Right atrium auricular region (tissue), 2 donors: Measurements from ENCODE around the gene MDH1B. TPM values are rescaled to one million over a fixed set of nuclear protein-coding genes. Genes with fewer than 3 reads are reported as not detected.

Source experiments
- DNase-seq: peaks from one replicate; pipeline ENCODE4 v3.0.0-alpha.2; 2019; ENCODE audit warnings: low spot score
- H3K27ac ChIP-seq, 2 donors: fragments of 200-600 bp; sonication (generic); 1 replicate in 1 of 2; 2 replicates in 1 of 2; pipeline ENCODE4 v1.5.1; 2016 to 2019
- H3K27me3 ChIP-seq, 2 donors: fragments of 200-600 bp; sonication (generic); one replicate each; pipeline versions ENCODE4 v1.5.1 to v1.6.0; 2017 to 2019
- H3K36me3 ChIP-seq: fragments of 200-600 bp; sonication (generic); one replicate; pipeline ENCODE4 v1.5.1; 2016
- H3K4me1 ChIP-seq, 2 donors: fragments of 200-600 bp; sonication (generic); one replicate each; pipeline versions ENCODE4 v1.5.1 to v1.6.0; 2017 to 2019
- H3K4me3 ChIP-seq, 2 donors: fragments of 200-600 bp; sonication (generic); 1 replicate in 1 of 2; 2 replicates in 1 of 2; pipeline ENCODE4 v1.5.1; 2017 to 2019; ENCODE audit warnings: mild to moderate bottlenecking in 1 of 2, moderate library complexity in 1 of 2
- H3K9me3 ChIP-seq, 2 donors: fragments of 200-600 bp; sonication (generic); one replicate each; pipeline ENCODE4 v1.5.1; 2019
- CTCF ChIP-seq, 2 donors: fragments of 200-600 bp; sonication (generic); IDR thresholded peaks; one replicate each; pipeline ENCODE4 v1.5.1; 2019; ENCODE audit warnings: antibody characterized with exemption in 2 of 2
- total RNA-seq, 2 donors: library from RNA; depleted of rRNA; stranded (reverse); fragments of >200 nt; gene quantifications; one replicate each; pipeline ENCODE4 v1.1.0, GENCODE V29; 2016

The MDH1B gene
- total RNA-seq, 2 donors from 2014 or later: 0.33 to 1.1 TPM

GRCh38 chr2:206728277-206729199 is 36.6 kb downstream of the MDH1B start:
- H3K27me3 ChIP-seq: no peaks in the 10 kb centered on the region
- no peaks in the 10 kb centered on the region for H3K9me3 ChIP-seq
- no peak for DNase-seq
- no peaks in the 10 kb centered on the region for H3K36me3 ChIP-seq
- no peak for TF ChIP-seq CTCF (IDR thresholded peaks at IDR 0.05)
- H3K27ac ChIP-seq: no peak overlapping the region
- H3K4me1 ChIP-seq: peaks cover 0 to 9% of the 10 kb centered on the region in 2 donors
- H3K4me3 ChIP-seq: no peak overlapping the region

DNA sequence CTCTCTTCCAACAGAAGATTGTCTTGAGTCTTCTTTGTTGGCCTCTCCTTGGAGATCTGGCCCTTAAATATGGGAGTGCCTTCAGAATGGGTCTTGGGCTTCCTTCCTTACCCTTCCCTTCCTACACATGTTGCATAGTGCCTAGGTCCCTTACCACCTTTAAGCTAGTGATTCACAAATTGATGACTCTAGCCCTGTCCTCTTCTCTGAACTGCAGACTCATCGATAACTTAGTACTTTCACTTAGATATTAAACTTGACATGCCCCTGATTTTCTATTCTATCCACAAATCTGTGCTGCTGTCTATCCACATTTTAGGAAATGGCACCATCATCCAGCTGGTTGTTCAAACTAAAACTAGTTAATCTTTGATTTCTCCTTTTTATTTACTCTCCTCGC is 37.8 kb downstream of the MDH1B start:
- Histone ChIP-seq H3K27me3 (no peaks in the 10 kb centered on the region), H3K27ac (no peak overlapping the region), H3K4me3 (no peak overlapping the region), H3K36me3 (no peaks in the 10 kb centered on the region), H3K9me3 (no peaks in the 10 kb centered on the region), H3K4me1 (peaks cover 0 to 9% of the 10 kb centered on the region in 2 donors)
- no peak for TF ChIP-seq CTCF (IDR thresholded peaks at IDR 0.05)
- DNase-seq: no peak

DNA sequence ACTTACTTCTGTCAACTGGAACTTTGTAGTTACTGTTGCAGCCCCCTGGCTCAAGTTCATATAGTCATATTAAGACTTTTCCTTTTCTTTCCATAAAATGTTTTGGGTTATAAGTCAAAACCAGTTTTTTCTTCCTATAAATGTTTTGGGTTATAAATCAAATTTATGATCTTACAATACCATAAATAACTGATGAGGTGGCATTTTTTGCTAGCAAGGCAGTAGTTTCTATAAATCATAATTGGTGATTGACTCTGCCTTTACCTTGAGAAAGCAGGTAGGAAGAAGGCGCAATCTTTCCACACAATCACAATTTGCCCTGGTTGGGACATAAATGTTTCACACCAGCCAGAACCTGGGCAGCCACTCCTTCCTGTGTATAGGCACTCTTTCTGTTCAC is 41.8 kb downstream of the MDH1B start:
- Histone ChIP-seq H3K27ac (no peak overlapping the region), H3K27me3 (no peaks in the 10 kb centered on the region), H3K9me3 (no peaks in the 10 kb centered on the region), H3K4me1 (no peaks in the 10 kb centered on the region), H3K4me3 (no peak overlapping the region), H3K36me3 (no peaks in the 10 kb centered on the region)
- no peak for TF ChIP-seq CTCF (IDR thresholded peaks at IDR 0.05)
- no peak for DNase-seq

DNA sequence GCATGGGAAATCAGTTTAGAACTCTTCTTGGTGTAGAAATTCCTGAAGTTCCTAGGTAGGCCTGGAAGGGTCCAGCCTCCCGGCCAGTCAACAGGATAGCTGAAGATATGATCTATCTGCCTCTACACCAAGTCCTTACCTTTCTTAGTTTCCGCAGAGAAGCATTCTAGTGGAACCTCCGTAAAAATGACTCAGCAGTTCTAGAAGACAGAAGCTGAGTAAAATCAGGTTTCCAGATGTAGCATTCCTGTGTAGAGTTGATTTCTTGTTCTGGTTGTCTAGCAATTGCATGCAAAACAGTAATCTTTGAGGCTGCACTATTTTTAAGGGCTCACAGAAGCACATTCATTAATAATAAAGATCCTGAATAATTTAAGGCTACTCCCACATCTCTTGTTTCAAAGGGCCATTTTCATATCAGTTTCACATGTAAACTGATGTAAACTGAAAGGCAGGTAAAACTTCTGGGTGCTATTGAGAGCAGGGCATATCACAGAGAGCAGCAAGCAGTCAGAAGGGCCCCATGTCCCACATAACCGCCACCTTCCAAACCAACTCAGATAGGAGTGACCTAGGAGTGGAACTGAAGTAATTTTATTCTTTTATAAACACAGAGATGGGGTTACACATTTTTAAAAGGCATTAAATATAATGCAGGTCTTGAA is 43.7 kb downstream of the MDH1B start:
- no peak overlapping the region for H3K27ac ChIP-seq
- H3K4me3 ChIP-seq: no peak overlapping the region
- TF ChIP-seq CTCF (IDR thresholded peaks at IDR 0.05): no peak
- H3K4me1 ChIP-seq: no peaks in the 10 kb centered on the region
- no peaks in the 10 kb centered on the region for H3K36me3 ChIP-seq
- H3K9me3 ChIP-seq: no peaks in the 10 kb centered on the region
- no peak for DNase-seq
- no peaks in the 10 kb centered on the region for H3K27me3 ChIP-seq

GRCh38 chr2:206718296-206718695 is 46.8 kb downstream of the MDH1B start, which contains the start of gene DYTN:
DYTN (minus strand) TSS chr2:206718396; CDS start chr2:206718279, 117 bp downstream.
- no peaks in the 10 kb centered on the region for H3K36me3 ChIP-seq
- no peaks in the 10 kb centered on the region for H3K27me3 ChIP-seq

More at GRCh38 chr2:206718296-206718695, 46.8 kb downstream of the MDH1B start, which contains the start of gene DYTN:
- Histone ChIP-seq H3K4me1 (no peaks in the 10 kb centered on the region), H3K9me3 (no peaks in the 10 kb centered on the region), H3K4me3 (no peak within 1 kb of the TSS), H3K27ac (no peak within 1 kb of the TSS)
- no peak for TF ChIP-seq CTCF (IDR thresholded peaks at IDR 0.05)
- no peak for DNase-seq
